ENCODE data around the gene TOMM70. TPM values are rescaled to one million over a fixed set of nuclear protein-coding genes. Genes with fewer than 3 reads are reported as not detected.

TOMM70 gene
- total and polyA plus RNA-seq, 2 donors: 37.0 to 96.6 TPM

Other genes starting within 250 kb of the TOMM70 start
- 104 TPM for gene TBC1D23, start 140.1 kb downstream of the TOMM70 start, total RNA-seq
- 16.2 TPM for gene TBC1D23, start 140.1 kb downstream of the TOMM70 start, polyA plus RNA-seq
- gene NIT2, start 66.3 kb downstream of the TOMM70 start, total RNA-seq: 25.0 TPM
- 24.8 TPM for gene NIT2, start 66.3 kb downstream of the TOMM70 start, polyA plus RNA-seq
- gene LNP1, start 450 bp upstream of the TOMM70 start, total RNA-seq: 12.3 TPM
- 4.8 TPM for gene LNP1, start 450 bp upstream of the TOMM70 start, polyA plus RNA-seq
- 78.8 TPM for gene TMEM45A, start 91.5 kb upstream of the TOMM70 start, total RNA-seq
- gene TMEM45A, start 91.5 kb upstream of the TOMM70 start, polyA plus RNA-seq: 30.3 TPM
- 0.11 TPM for gene ADGRG7, start 208.5 kb upstream of the TOMM70 start, total RNA-seq
- gene ADGRG7, start 208.5 kb upstream of the TOMM70 start, polyA plus RNA-seq: not detected